EH (cell line): ENCODE measurements around the gene PANK4.
A peak's percentile ranks its signal among the peaks of the same experiment; 100 is the strongest.
"Not testable (repeated sequence)": the region's sequence is repeated elsewhere in the genome, so short reads cannot be mapped to it uniquely, and the experiment has no call there.

Source experiments
- DNase-seq: peaks from one replicate; pipeline ENCODE4 v3.0.0-alpha.2; 2015; ENCODE audit warnings: low read depth

The PANK4 gene

GRCh38 chr1:2525920-2526823 lies at the start of gene PANK4:
Gene PANK4 (minus strand): TSS chr1:2526596. CDS start chr1:2526587, 9 bp downstream.
- peak; percentile 92 for DNase-seq

GRCh38 chr1:2574350-2574749 lies 48.0 kb upstream of the PANK4 start:
- DNase-seq: peak; percentile 45

- DNase-seq: no peak
These were observed 47.0 kb upstream of the PANK4 start for GRCh38 chr1:2573250-2573920.

- no peak for DNase-seq
These were observed 45.0 kb upstream of the PANK4 start for GRCh38 chr1:2571348-2571747.

- peak; percentile 18 for DNase-seq
These were observed 43.9 kb upstream of the PANK4 start for GRCh38 chr1:2570332-2570731.

GRCh38 chr1:2569703-2570102 lies 43.3 kb upstream of the PANK4 start:
- not testable (repeated sequence) for DNase-seq

- no peak for DNase-seq
These were observed 42.7 kb upstream of the PANK4 start for GRCh38 chr1:2569060-2569459.

- not testable (repeated sequence) for DNase-seq
These were observed 41.9 kb upstream of the PANK4 start for GRCh38 chr1:2568187-2568816.

GRCh38 chr1:2567083-2567679 lies 40.8 kb upstream of the PANK4 start:
- no peak for DNase-seq

GRCh38 chr1:2566101-2567045 lies 40.0 kb upstream of the PANK4 start:
- DNase-seq: peak; percentile 56

- no peak for DNase-seq
These were observed 38.5 kb upstream of the PANK4 start for GRCh38 chr1:2564815-2565374.

- DNase-seq: no peak
These were observed 37.8 kb upstream of the PANK4 start for GRCh38 chr1:2564006-2564814.

- DNase-seq: no peak
These were observed 36.8 kb upstream of the PANK4 start for GRCh38 chr1:2563205-2563604.

- DNase-seq: no peak
These were observed 35.8 kb upstream of the PANK4 start for GRCh38 chr1:2561898-2562895.

- no peak for DNase-seq
These were observed 35.0 kb upstream of the PANK4 start for GRCh38 chr1:2561446-2561845.

GRCh38 chr1:2560299-2561073 lies 34.1 kb upstream of the PANK4 start:
- DNase-seq: no peak

GRCh38 chr1:2559509-2560298 lies 33.3 kb upstream of the PANK4 start:
- DNase-seq: no peak
